Smooth muscle cell (in vitro differentiated cells): Measurements from ENCODE around the gene TMEM161A. TPM values are rescaled to one million over a fixed set of nuclear protein-coding genes. Genes with fewer than 3 reads are reported as not detected.

Experiments
- DNase-seq: peaks from one replicate; lab custom pipeline; 2025; ENCODE audit not compliant: unreplicated experiment; lab: John Stamatoyannopoulos, UW
- H2AFZ ChIP-seq: fragments of 200-600 bp; sonication (generic); 2 replicates; pipeline ENCODE4 v1.6.0; 2016; ENCODE audit warnings: antibody characterized with exemption, low read depth, mild to moderate bottlenecking
- H3F3A ChIP-seq: fragments of 200-600 bp; sonication (generic); 2 replicates; pipeline ENCODE4 v1.6.0; 2017; ENCODE audit warnings: antibody characterized with exemption, low read depth
- H3K27ac ChIP-seq: fragments of 200-600 bp; sonication (generic); 2 replicates; pipeline ENCODE4 v1.5.1; 2016; ENCODE audit warnings: low read depth, mild to moderate bottlenecking
- H3K27me3 ChIP-seq: fragments of 200-600 bp; sonication (generic); 2 replicates; pipeline ENCODE4 v1.6.1; 2016; ENCODE audit warnings: low read depth, mild to moderate bottlenecking
- H3K36me3 ChIP-seq: fragments of 200-600 bp; sonication (generic); 2 replicates; pipeline ENCODE4 v1.5.1; 2016; ENCODE audit warnings: low read depth
- H3K4me1 ChIP-seq: fragments of 200-600 bp; sonication (generic); 2 replicates; pipeline ENCODE4 v1.5.1; 2016; ENCODE audit warnings: low read depth
- H3K4me2 ChIP-seq: fragments of 200-600 bp; sonication (generic); 2 replicates; pipeline ENCODE4 v1.6.0; 2016; ENCODE audit warnings: mild to moderate bottlenecking
- H3K4me3 ChIP-seq: fragments of 200-600 bp; sonication (generic); 2 replicates; pipeline ENCODE4 v1.5.1; 2016; ENCODE audit warnings: mild to moderate bottlenecking
- H3K79me2 ChIP-seq: fragments of 200-600 bp; sonication (generic); 2 replicates; pipeline ENCODE4 v1.6.0; 2016; ENCODE audit warnings: low read depth, mild to moderate bottlenecking
- H3K9ac ChIP-seq: fragments of 200-600 bp; sonication (generic); 2 replicates; pipeline ENCODE4 v1.6.0; 2016; ENCODE audit warnings: low read depth
- H3K9me3 ChIP-seq: fragments of 200-600 bp; sonication (generic); replicated peaks from 2 replicates; pipeline ENCODE4 v1.5.1; 2016; ENCODE audit warnings: low read depth
- H4K20me1 ChIP-seq: fragments of 200-600 bp; sonication (generic); 2 replicates; pipeline ENCODE4 v1.6.0; 2016; ENCODE audit warnings: low read depth
- WGBS: methylation state at CpG from one replicate; pipeline ENCODE4 v1.1.7; 2016; ENCODE audit warnings: low lambda C conversion rate; 5-methylcytosine and 5-hydroxymethylcytosine counted together
- polyA plus RNA-seq: library from polyadenylated mRNA; unstranded; fragments of >200 nt; fragmentation: Nextera tagmentation; extraction: Ambion mirVana; gene quantifications from 2 replicates; pipeline ENCODE4 v1.2.1, GENCODE V29; 2016
- total RNA-seq: library from RNA; depleted of rRNA; stranded (reverse); fragments of >200 nt; gene quantifications from 2 replicates; pipeline ENCODE4 v1.2.3, GENCODE V29; 2014
- TF ChIP-seq, protein P1 (sequence below): fragments of 200-600 bp; sonication (generic); IDR thresholded peaks from 2 replicates; pipeline ENCODE4 v1.5.1; 2017; ENCODE audit warnings: borderline replicate concordance, mild to moderate bottlenecking, antibody characterized with exemption; ENCODE audit not compliant: insufficient read depth, poor library complexity, severe bottlenecking

TMEM161A gene
- total and polyA plus RNA-seq, 2 experiments from 2014 or later = 30.3 to 47.8 TPM

DNA sequence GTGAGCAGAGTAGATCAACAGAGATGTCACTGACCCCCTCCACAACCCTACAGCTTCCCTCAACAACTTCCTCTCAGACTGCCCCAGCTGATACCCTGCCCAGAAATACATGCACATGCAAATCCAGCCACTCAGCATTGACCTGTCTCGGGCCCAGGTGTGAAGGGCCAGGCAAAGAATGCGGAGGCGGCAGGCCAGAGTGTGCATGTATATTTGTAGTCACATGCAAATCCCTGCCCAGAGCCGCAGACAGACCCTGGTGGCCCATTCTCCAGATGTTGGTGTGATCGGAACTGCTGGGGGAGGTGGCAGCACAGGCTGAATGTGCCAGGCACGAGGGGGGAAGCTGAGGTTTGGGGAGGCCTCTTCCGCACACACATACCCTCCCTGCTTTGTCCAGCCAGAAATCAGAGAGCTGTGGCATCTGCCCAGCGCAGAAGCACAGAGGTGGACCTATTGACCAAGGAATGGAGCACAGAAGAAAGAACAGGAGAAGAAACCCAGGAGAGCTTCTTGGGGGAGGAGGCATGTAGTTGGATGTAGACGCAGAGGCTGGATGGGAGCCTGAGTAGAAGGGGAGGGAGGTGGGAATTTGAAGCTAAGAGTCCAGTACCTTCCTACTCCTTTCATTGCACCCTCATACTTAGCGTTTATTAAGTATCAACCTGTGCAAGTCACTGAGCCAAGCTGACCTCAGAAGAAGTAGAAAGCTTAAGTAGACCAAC, 17.4 kb upstream of the TMEM161A start:
- WGBS = 97% methylated on average over 10 of the region's 10 CpGs
- H3K36me3 ChIP-seq = no peaks in the 10 kb centered on the region
- no peak overlapping the region for H3K4me2 ChIP-seq
- H3K27me3 ChIP-seq = no peaks in the 10 kb centered on the region
- H2AFZ ChIP-seq = no peak overlapping the region
- DNase-seq = no peak
- TF ChIP-seq, protein P1, sequence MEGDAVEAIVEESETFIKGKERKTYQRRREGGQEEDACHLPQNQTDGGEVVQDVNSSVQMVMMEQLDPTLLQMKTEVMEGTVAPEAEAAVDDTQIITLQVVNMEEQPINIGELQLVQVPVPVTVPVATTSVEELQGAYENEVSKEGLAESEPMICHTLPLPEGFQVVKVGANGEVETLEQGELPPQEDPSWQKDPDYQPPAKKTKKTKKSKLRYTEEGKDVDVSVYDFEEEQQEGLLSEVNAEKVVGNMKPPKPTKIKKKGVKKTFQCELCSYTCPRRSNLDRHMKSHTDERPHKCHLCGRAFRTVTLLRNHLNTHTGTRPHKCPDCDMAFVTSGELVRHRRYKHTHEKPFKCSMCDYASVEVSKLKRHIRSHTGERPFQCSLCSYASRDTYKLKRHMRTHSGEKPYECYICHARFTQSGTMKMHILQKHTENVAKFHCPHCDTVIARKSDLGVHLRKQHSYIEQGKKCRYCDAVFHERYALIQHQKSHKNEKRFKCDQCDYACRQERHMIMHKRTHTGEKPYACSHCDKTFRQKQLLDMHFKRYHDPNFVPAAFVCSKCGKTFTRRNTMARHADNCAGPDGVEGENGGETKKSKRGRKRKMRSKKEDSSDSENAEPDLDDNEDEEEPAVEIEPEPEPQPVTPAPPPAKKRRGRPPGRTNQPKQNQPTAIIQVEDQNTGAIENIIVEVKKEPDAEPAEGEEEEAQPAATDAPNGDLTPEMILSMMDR = no peak
- no peaks in the 10 kb centered on the region for H3K4me1 ChIP-seq
- no peaks in the 10 kb centered on the region for H4K20me1 ChIP-seq
- H3K9ac ChIP-seq = no peak overlapping the region
- no peaks in the 10 kb centered on the region for H3K79me2 ChIP-seq
- H3K4me3 ChIP-seq = no peak overlapping the region
- no peaks in the 10 kb centered on the region for H3K9me3 ChIP-seq
- H3F3A ChIP-seq = no peaks in the 10 kb centered on the region
- H3K27ac ChIP-seq = no peak overlapping the region

DNA sequence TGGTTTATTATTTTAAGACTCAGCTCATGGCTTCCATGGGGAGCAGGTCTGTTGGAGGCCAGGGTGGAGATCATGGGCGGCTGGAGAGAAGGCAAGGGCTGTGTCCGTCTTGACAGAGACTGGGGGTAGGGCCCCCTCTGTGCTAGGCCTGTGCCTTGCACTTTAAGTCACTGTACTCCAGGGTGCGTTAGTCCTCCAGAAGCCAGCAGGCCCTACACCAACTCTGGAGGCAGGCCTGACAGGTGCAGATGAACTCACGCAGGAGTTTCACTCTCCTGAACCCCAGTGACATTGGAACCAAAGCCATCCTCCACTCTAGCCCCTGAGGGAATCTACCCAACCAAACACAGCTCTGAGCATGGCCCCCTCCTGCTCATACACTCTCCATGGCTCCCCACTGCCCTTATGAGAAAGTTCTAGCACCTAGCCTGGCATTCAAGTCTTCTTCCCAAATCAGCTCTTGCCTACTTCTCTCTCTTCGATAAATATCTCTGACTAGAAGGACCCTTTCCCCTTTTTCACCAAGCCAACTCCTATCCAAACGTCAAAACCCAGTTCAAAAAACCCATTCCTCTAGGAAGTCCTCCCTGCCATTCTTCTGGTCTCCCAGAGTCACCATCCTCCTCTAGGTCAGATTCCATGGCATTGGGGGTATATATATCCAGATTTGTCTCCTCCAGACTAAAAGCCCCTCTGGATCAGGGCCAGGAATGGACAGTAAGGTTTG, 16.7 kb upstream of the TMEM161A start:
- H3K27me3 ChIP-seq = no peaks in the 10 kb centered on the region
- H3K4me3 ChIP-seq = no peak overlapping the region
- TF ChIP-seq, protein P1 = no peak
- WGBS = 90% methylated on average over 6 of the region's 6 CpGs
- H3K9ac ChIP-seq = no peak overlapping the region
- H3K4me1 ChIP-seq = no peaks in the 10 kb centered on the region
- no peaks in the 10 kb centered on the region for H4K20me1 ChIP-seq
- no peak overlapping the region for H3K27ac ChIP-seq
- H3K9me3 ChIP-seq = no peaks in the 10 kb centered on the region
- no peak overlapping the region for H2AFZ ChIP-seq
- no peaks in the 10 kb centered on the region for H3K79me2 ChIP-seq
- H3F3A ChIP-seq = no peaks in the 10 kb centered on the region
- no peak overlapping the region for H3K4me2 ChIP-seq
- H3K36me3 ChIP-seq = no peaks in the 10 kb centered on the region
- no peak for DNase-seq

DNA sequence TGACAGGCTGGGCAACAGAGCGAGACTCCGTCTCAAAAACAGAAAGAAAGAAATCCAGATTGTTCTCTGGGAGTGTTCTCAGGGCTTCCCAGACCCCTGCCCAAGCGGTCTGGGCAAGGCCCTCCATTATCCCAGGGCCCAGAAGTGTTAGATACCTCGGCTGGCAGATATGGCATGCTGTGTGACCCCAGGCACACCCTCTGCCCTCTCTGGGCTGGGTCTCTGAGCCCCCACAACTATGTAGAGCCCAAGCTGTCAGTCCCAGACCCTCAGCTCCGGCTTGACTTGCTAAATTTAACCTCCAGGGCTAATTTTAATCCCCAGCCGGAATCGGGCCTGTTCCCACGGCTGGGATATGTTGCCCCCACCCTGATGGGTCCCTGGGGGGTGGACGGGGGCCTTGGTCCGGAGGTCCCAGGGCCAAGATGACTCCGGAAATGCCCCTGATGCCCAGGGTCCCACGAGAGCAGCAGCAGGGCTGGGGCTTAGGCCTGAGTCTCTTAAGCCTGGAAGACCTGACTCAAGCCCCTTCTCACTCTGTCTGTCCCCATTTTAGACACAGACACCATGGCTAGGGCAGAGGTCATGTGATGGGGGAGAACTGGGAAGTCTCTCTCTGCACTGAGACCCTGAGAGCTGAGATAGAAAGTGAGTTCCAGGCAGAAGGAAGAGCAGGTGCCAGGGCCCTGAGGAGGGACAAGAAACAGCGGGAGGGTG, 14.5 kb upstream of the TMEM161A start:
- no peak overlapping the region for H3K9ac ChIP-seq
- no peak for DNase-seq

More for the DNA sequence above, 14.5 kb upstream of the TMEM161A start:
- Histone ChIP-seq H2AFZ (no peak overlapping the region), H4K20me1 (no peaks in the 10 kb centered on the region), H3K9me3 (no peaks in the 10 kb centered on the region), H3K4me3 (no peak overlapping the region), H3K4me1 (no peaks in the 10 kb centered on the region), H3K36me3 (no peaks in the 10 kb centered on the region), H3K4me2 (no peak overlapping the region), H3K27ac (no peak overlapping the region), H3F3A (no peaks in the 10 kb centered on the region), H3K27me3 (no peaks in the 10 kb centered on the region), H3K79me2 (no peaks in the 10 kb centered on the region)
- TF ChIP-seq, protein P1 = no peak
- 89% methylated on average over 13 of the region's 13 CpGs for WGBS
